GM12865 (cell line): Measurements from ENCODE around the gene AIP.
"Not testable (repeated sequence)": the region's sequence is repeated elsewhere in the genome, so short reads cannot be mapped to it uniquely, and the experiment has no call there.

Source experiments
- DNase-seq: peaks from one replicate; pipeline ENCODE4 v3.0.0; 2010; ENCODE audit warnings: low read depth
- H3K4me3 ChIP-seq: 2 replicates; pipeline ENCODE4 v1.5.1; 2011; ENCODE audit warnings: mild to moderate bottlenecking, low read depth, low read length, control low read depth
- TF ChIP-seq, protein P1 (sequence below): IDR thresholded peaks from 2 replicates; pipeline ENCODE4 v1.5.1; 2011; ENCODE audit warnings: low read length, control low read depth, low read depth, inconsistent platforms; ENCODE audit not compliant: insufficient read depth; ENCODE audit errors: missing control alignments

The AIP gene

DNA sequence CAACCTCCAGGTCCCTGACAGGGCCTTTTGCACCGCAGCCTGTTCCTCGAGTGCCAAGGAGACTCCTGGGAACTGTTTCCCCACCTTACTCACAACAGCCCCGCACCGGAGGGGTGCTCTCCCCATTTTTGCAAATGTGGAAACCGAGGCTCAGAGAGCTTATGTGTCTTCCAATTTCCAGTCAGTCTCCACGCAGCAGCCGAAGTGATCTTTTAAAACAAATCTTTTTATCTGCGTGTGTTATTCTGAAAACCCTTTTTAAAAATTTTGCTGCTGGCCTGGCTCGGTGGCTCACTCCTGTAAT is 13.4 kb upstream of the AIP start:
- peak overlapping the region; percentile 84 for H3K4me3 ChIP-seq
- no peak for DNase-seq
- TF ChIP-seq, protein P1, sequence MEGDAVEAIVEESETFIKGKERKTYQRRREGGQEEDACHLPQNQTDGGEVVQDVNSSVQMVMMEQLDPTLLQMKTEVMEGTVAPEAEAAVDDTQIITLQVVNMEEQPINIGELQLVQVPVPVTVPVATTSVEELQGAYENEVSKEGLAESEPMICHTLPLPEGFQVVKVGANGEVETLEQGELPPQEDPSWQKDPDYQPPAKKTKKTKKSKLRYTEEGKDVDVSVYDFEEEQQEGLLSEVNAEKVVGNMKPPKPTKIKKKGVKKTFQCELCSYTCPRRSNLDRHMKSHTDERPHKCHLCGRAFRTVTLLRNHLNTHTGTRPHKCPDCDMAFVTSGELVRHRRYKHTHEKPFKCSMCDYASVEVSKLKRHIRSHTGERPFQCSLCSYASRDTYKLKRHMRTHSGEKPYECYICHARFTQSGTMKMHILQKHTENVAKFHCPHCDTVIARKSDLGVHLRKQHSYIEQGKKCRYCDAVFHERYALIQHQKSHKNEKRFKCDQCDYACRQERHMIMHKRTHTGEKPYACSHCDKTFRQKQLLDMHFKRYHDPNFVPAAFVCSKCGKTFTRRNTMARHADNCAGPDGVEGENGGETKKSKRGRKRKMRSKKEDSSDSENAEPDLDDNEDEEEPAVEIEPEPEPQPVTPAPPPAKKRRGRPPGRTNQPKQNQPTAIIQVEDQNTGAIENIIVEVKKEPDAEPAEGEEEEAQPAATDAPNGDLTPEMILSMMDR = no peak

DNA sequence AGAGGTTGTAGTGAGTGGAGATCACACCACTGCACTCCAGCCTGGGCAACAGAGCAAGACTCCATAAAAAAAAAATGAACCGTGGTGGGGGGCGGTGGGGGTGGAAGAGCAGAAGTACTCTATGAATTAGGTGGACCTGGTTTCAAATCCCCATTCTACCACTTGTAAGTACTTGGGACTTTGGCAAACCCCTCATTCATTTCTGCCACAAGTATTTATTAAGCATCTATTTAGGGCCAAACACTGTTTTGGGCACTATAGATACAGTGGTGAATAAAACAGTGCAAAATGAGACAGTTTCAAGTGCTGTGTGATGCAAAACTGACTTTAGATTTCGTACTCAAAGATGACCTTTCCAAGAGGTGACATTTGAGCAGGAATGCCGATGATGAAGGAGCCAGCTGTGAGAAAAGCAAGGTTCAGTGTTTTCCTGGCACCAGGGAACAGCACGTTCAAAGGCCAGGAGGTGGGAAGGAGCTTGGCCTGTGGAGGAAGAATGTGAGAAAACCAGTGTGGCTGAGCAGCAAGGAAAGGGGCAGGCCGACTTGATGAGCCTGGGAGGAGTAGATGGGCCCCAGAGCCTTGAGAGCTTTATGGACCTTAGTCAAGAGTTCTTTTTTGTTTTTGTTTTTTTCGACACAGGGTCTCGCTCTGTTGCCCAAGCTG is 12.4 kb upstream of the AIP start:
- peak; percentile 31 for DNase-seq
- TF ChIP-seq, protein P1 = no peak
- H3K4me3 ChIP-seq = no peak overlapping the region

DNA sequence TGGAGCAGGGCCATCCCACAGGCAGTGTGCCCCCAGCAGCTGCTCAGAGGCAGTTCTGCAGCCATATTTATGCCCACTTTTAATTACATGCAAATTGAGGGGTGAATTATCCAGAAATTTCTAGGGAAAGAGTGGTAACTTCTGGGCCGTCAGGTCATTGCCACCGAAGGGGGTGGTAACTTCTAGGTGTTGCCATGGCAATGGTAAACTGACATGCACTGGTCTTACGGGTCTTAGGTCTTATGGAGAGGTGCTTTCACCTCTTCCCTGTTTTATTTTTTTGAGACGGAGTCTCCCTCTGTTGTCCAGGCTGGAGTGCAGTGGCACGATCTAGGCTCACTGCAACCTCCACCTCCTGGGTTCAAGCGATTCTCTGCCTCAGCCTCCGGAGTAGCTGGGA is 9.9 kb upstream of the AIP start:
- TF ChIP-seq, protein P1 = no peak
- no peak overlapping the region for H3K4me3 ChIP-seq
- no peak for DNase-seq

DNA sequence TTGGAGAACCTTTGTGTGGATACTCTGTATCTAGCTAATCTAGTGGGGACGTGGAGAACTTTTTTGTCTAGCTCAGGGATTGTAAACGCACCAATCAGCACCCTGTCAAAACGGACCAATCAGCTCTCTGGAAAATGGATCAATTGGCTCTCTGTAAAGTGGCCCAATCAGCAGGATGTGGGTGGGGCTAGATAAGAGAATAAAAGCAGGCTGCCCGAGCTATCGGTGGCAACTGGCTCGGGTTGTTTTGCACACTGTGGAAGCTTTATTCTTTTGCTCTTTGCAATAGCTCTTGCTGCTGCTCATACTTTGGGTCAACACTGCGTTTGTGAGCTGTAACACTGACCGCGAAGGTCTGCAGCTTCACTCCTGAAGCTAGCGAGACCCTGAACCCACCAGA is 6.1 kb upstream of the AIP start:
- DNase-seq, H3K4me3 ChIP-seq: not testable (repeated sequence)

DNA sequence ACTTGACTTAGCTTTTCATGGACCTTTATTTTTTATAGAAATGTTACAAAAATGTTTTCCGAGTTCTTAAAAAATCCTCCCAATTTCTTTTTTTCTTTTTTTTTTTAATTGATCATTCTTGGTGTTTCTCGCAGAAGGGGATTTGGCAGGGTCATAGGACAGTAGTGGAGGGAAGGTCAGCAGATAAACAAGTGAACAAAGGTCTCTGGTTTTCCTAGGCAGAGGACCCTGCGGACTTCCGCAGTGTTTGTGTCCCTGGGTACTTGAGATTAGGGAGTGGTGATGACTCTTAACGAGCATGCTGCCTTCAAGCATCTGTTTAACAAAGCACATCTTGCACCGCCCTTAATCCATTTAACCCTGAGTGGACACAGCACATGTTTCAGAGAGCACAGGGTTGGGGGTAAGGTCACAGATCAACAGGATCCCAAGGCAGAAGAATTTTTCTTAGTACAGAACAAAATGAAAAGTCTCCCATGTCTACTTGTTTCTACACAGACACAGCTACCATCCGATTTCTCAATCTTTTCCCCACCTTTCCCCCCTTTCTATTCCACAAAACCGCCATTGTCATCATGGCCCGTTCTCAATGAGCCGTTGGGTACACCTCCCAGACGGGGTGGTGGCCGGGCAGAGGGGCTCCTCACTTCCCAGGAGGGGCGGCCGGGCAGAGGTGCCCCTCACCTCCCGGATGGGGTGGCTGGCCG is 5.3 kb upstream of the AIP start:
- H3K4me3 ChIP-seq, DNase-seq: not testable (repeated sequence)

DNA sequence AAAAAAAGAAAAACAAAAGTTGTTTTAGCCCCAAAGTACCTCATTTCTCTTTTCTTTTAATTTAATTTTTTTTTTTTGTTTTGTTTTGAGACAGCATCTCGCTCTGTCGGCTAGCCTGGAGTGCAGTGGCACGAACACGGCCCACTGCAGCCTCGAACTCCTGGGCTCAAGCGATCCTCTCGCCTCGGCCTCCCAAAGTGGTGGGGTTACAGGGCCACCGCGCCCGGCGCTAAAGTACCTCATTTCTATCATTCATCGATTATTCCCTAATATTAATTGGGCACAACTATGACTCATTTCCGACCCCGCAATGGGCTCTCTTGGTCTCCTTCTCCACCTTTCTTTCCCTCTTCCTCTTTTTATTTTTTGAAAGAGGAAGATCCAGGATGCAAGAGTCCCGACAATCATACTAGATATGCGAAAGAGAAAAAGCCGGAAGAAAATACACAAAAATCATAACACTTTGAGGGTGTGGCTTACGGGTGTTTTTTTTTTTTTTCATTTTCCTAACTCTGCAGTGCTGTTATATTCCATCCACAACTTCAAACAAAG is 475 bp upstream of the AIP start:
- TF ChIP-seq, protein P1 = no peak
- H3K4me3 ChIP-seq = peak overlapping the region; percentile 69
- DNase-seq = peak; percentile 44

DNA sequence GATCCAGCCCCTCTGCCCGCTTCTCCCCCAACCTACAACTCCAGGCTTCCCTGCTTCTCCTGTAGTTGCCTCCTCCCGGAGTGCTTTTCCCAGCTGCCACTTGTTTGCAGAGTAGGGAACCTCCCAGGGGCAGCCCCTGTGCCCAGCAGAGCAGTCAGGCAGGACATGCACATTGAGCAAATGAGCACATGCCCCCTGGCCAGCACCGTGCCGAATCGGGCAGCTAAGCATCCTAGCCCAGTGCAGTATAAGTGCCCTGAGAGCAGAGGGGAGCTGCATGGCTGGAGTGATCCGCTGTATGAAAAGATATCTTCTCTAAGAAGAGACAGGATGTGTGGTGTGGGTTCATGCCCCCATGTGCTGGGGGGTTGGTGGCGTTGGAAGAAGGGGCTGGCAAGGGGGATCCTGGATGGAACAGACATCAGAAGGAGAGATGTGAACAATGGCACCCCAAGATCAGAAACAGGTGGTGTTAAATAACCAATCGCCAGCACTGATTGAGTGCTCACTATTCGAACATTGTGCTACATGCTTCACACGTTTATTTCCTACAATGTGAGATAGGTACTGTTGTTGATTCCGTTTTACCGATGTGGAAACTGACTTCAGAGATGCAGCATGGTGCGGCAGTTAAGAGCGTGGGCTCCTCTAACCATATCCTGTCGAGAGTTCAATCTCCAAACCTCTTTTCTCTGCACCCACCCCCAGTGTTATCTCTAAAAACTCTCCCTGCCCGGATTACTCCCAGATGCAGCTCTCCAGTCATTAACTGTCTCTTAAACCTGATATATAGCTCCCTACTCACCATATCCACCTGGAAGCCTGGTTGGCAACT is 1.2 kb downstream of the AIP start:
- H3K4me3 ChIP-seq = peak overlapping the region; percentile 69
- TF ChIP-seq, protein P1 = no peak
- DNase-seq = peak; percentile 59

DNA sequence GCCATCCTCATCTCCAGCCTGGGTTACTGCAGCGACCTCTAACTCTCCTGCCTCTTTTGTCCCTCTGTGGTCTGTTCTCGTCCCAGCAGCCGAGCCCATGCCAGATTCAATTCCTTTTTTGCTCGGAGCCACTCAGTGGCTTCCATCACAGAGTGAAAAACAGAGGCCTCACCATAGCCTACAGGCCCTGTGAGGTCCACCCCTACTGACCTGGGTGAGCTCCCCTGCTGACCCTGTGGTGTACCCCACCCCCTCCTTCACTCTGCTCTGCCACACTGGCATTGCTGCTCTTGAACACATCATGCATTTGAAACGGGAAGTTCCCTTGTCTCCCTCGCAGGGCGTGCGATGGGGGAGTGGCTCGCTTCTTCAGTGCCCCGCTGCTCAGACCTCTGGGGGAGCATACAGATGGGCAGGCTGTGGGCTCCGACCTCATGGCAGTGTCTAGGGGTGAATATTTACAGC is 2.1 kb downstream of the AIP start:
- DNase-seq = peak; percentile 85
- peak overlapping the region; percentile 69 for H3K4me3 ChIP-seq
- TF ChIP-seq, protein P1 = no peak

DNA sequence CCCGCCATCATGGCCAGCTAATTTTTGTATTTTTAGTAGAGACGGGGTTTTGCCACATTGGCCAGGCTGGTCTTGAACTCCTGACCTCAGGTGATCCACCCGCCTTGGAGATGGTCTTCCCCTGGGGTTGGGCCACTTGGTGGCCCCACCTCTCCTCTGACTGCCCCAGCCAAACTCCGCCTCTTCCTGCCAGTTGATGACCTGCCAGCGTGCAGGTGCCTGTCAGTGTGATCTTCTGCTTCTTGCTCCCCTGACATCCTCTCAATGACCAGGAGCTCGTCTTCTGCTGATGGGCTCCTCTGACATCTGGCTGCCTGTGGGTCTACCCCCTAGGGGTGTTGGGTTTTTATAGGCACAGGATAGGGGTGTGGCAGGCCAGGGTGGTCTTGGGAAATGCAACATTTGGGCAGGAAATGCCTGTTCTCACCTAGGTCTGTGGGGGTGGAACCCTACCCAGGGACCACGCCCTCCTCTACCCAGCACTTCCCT is 3.1 kb downstream of the AIP start:
- peak overlapping the region; percentile 10 for H3K4me3 ChIP-seq
- peak; percentile 91 for DNase-seq
